Liver (tissue), 9 donors: Measurements from ENCODE around the gene RAI14. TPM values are rescaled to one million over a fixed set of nuclear protein-coding genes. Genes with fewer than 3 reads are reported as not detected.

Experiments
- DNase-seq: peaks from one replicate; pipeline ENCODE4 v3.0.0-alpha.2; 2017; ENCODE audit warnings: low spot score
- H3K27ac ChIP-seq, 2 donors: one replicate each; pipeline ENCODE4 v1.7.0; 2013; ENCODE audit warnings: inconsistent platforms in 2 of 2, low read length in 2 of 2, control low read depth in 1 of 2, low read depth in 1 of 2, mild to moderate bottlenecking in 1 of 2
- H3K27me3 ChIP-seq, 4 donors: one replicate each; pipeline versions ENCODE4 v1.6.1 to v1.7.0; 2013; ENCODE audit warnings: low read length in 3 of 4, inconsistent platforms in 1 of 4, mild to moderate bottlenecking in 1 of 4, moderate library complexity in 1 of 4; ENCODE audit not compliant: control insufficient read depth in 4 of 4, insufficient read depth in 4 of 4
- H3K36me3 ChIP-seq, 4 donors: one replicate each; pipeline versions ENCODE4 v1.6.1 to v1.7.0; 2013; ENCODE audit warnings: low read length in 3 of 4, mild to moderate bottlenecking in 3 of 4, low read depth in 1 of 4, moderate library complexity in 1 of 4; ENCODE audit not compliant: control insufficient read depth in 4 of 4, insufficient read depth in 3 of 4
- H3K4me1 ChIP-seq, 4 donors: one replicate each; pipeline versions ENCODE4 v1.6.1 to v1.7.0; 2013; ENCODE audit warnings: low read length in 3 of 4, mild to moderate bottlenecking in 3 of 4, moderate library complexity in 1 of 4; ENCODE audit not compliant: control insufficient read depth in 4 of 4, insufficient read depth in 4 of 4
- H3K4me3 ChIP-seq, 3 donors: one replicate each; pipeline versions ENCODE4 v1.6.1 to v1.7.0; 2013; ENCODE audit warnings: low read length in 3 of 3, control low read depth in 1 of 3, low read depth in 1 of 3, mild to moderate bottlenecking in 1 of 3
- H3K9ac ChIP-seq, 2 donors: one replicate each; pipeline ENCODE4 v1.7.0; 2013; ENCODE audit warnings: low read length in 2 of 2, mild to moderate bottlenecking in 2 of 2, moderate library complexity in 2 of 2, control low read depth in 1 of 2, low read depth in 1 of 2
- H3K9me3 ChIP-seq, 4 donors: one replicate each; pipeline versions ENCODE4 v1.6.1 to v1.7.0; 2013; ENCODE audit warnings: low read length in 3 of 4; ENCODE audit not compliant: control insufficient read depth in 4 of 4
- ATF3 ChIP-seq: IDR thresholded peaks from 2 replicates; pipeline ENCODE4 v1.6.1; 2016; ENCODE audit warnings: antibody characterized with exemption
- CTCF ChIP-seq: fragments of 150-350 bp; IDR thresholded peaks from 2 replicates; pipeline ENCODE4 v1.5.1; 2017; ENCODE audit warnings: improper control_type of control experiment, low read depth, low read length; ENCODE audit not compliant: missing input control
- EGR1 ChIP-seq, 2 donors: IDR thresholded peaks; 2 replicates each; pipeline ENCODE4 v1.6.1; 2016 to 2018; ENCODE audit warnings: antibody characterized with exemption in 2 of 2, low read depth in 2 of 2
- FOXA1 ChIP-seq: IDR thresholded peaks from 2 replicates; pipeline ENCODE4 v1.6.1; 2016; ENCODE audit warnings: antibody characterized with exemption
- FOXA2 ChIP-seq: IDR thresholded peaks from 2 replicates; pipeline ENCODE4 v1.6.1; 2016; ENCODE audit warnings: antibody characterized with exemption
- GABPA ChIP-seq, 2 donors: IDR thresholded peaks in 1 of 2; conservative IDR thresholded peaks in 1 of 2; 2 replicates each; pipeline ENCODE4 v1.6.1; 2016; ENCODE audit warnings: antibody characterized with exemption in 2 of 2, mild to moderate bottlenecking in 1 of 2, moderate library complexity in 1 of 2
- HNF4A ChIP-seq, 2 donors: conservative IDR thresholded peaks; 2 replicates each; pipeline ENCODE4 v1.6.1; 2016; ENCODE audit warnings: antibody characterized with exemption in 2 of 2, mild to moderate bottlenecking in 2 of 2
- HNF4G ChIP-seq: IDR thresholded peaks from 2 replicates; pipeline ENCODE4 v1.6.1; 2016; ENCODE audit warnings: antibody characterized with exemption
- JUND ChIP-seq, 2 donors: IDR thresholded peaks; 2 replicates each; pipeline ENCODE4 v1.6.1; 2016; ENCODE audit warnings: antibody characterized with exemption in 2 of 2
- MAX ChIP-seq: IDR thresholded peaks from 2 replicates; pipeline ENCODE4 v1.6.1; 2016; ENCODE audit warnings: antibody characterized with exemption
- NR2F2 ChIP-seq: IDR thresholded peaks from 2 replicates; pipeline ENCODE4 v1.6.1; 2016; ENCODE audit warnings: antibody characterized with exemption
- RAD21 ChIP-seq, 2 donors: IDR thresholded peaks; 2 replicates each; pipeline ENCODE4 v1.6.1; 2016; ENCODE audit warnings: antibody characterized with exemption in 2 of 2, mild to moderate bottlenecking in 2 of 2
- RXRA ChIP-seq, 2 donors: IDR thresholded peaks; 2 replicates each; pipeline ENCODE4 v1.6.1; 2017 to 2018; ENCODE audit warnings: antibody characterized with exemption in 2 of 2, mild to moderate bottlenecking in 1 of 2
- SP1 ChIP-seq: IDR thresholded peaks from 2 replicates; pipeline ENCODE4 v1.6.1; 2018; ENCODE audit warnings: antibody characterized with exemption, mild to moderate bottlenecking
- TAF1 ChIP-seq: conservative IDR thresholded peaks from 2 replicates; pipeline ENCODE4 v1.6.1; 2016; ENCODE audit warnings: antibody characterized with exemption, mild to moderate bottlenecking
- YY1 ChIP-seq: IDR thresholded peaks from 2 replicates; pipeline ENCODE4 v1.6.1; 2016; ENCODE audit warnings: antibody characterized with exemption, mild to moderate bottlenecking
- ZBTB33 ChIP-seq: IDR thresholded peaks from 2 replicates; pipeline ENCODE4 v1.6.1; 2016; ENCODE audit warnings: antibody characterized with exemption
- WGBS: extraction: QIAGEN DNeasy Blood & Tissue Kit; methylation state at CpG from one replicate; pipeline ENCODE4 v1.1.7; 2013; 5-methylcytosine and 5-hydroxymethylcytosine counted together
- polyA plus RNA-seq, 2 donors: library from polyadenylated mRNA; stranded (reverse) in 1 of 2; unstranded in 1 of 2; fragments of 200-250 nt in 1 of 2; fragments of >200 nt in 1 of 2; fragmentation: Nextera tagmentation in 1 of 2; extraction: Ambion mirVana in 1 of 2; gene quantifications; one replicate each; pipeline versions ENCODE4 v1.2.1 to v1.2.3, GENCODE V29; 2013 to 2015
- total RNA-seq, 2 donors: library from RNA; depleted of rRNA; stranded (reverse); fragments of >200 nt; gene quantifications; one replicate each; pipeline ENCODE4 v1.2.3, GENCODE V29; 2014
- donor health status: healthy.
- donor health status: healthy.
- donor health status: healthy.
- donor health status: healthy.
- donor health status: healthy.

The RAI14 gene
- total and polyA plus RNA-seq, 4 donors = 7.8 to 21.4 (median 11.4) TPM

- DNase-seq = no peak
- Histone ChIP-seq H3K27ac (no peak overlapping the region), H3K27me3 (no peaks in the 10 kb centered on the region), H3K9ac (no peak overlapping the region), H3K4me1 (no peaks in the 10 kb centered on the region), H3K36me3 (no peaks in the 10 kb centered on the region), H3K4me3 (no peak overlapping the region), H3K9me3 (no peaks in the 10 kb centered on the region)
- WGBS = 87% methylated on average over 4 of the region's 4 CpGs
- TF ChIP-seq GABPA (IDR thresholded peaks at IDR 0.05 in 1 of 2, conservative IDR thresholded peaks at IDR 0.05 in 1 of 2) (no peak), ATF3 (no peak), ZBTB33 (no peak), RAD21 (IDR thresholded peaks at IDR 0.05) (no peak), FOXA2 (no peak), JUND (IDR thresholded peaks at IDR 0.05) (no peak)
Observed at GRCh38 chr5:34854459-34855174, 198.5 kb downstream of the RAI14 start.

GRCh38 chr5:34857161-34857560 is 201.0 kb downstream of the RAI14 start:
- Histone ChIP-seq H3K36me3 (no peaks in the 10 kb centered on the region), H3K9ac (no peak overlapping the region), H3K27me3 (no peaks in the 10 kb centered on the region), H3K9me3 (no peaks in the 10 kb centered on the region), H3K4me3 (no peak overlapping the region), H3K27ac (no peak overlapping the region), H3K4me1 (no peaks in the 10 kb centered on the region)
- no peak for TF ChIP-seq SP1
- no peak for TF ChIP-seq MAX
- no peak for TF ChIP-seq EGR1 (IDR thresholded peaks at IDR 0.05; ENCODE audit: low read depth in 2 of 2)
- TF ChIP-seq JUND (IDR thresholded peaks at IDR 0.05) = no peak
- TF ChIP-seq HNF4G = no peak
- no peak for TF ChIP-seq TAF1
- no peak for TF ChIP-seq YY1
- no peak for TF ChIP-seq NR2F2
- no peak for TF ChIP-seq RXRA (IDR thresholded peaks at IDR 0.05)
- TF ChIP-seq RAD21 (IDR thresholded peaks at IDR 0.05) = no peak
- DNase-seq = no peak
- WGBS = 88% methylated on average over 3 of the region's 3 CpGs

- no peaks in the 10 kb centered on the region for H3K27me3 ChIP-seq
- H3K9ac ChIP-seq = no peak overlapping the region
- no peaks in the 10 kb centered on the region for H3K36me3 ChIP-seq
- no peaks in the 10 kb centered on the region for H3K4me1 ChIP-seq
- no peak for DNase-seq
- no peak for TF ChIP-seq GABPA (IDR thresholded peaks at IDR 0.05 in 1 of 2, conservative IDR thresholded peaks at IDR 0.05 in 1 of 2)
- TF ChIP-seq FOXA1 = no peak
- TF ChIP-seq NR2F2 = no peak
- TF ChIP-seq SP1 = no peak
- TF ChIP-seq HNF4A (conservative IDR thresholded peaks at IDR 0.05) = no peak
- no peak for TF ChIP-seq JUND (IDR thresholded peaks at IDR 0.05)
- TF ChIP-seq ATF3 = no peak
- no peak for TF ChIP-seq YY1
- TF ChIP-seq CTCF = no peak
- no peak for TF ChIP-seq TAF1
- no peak for TF ChIP-seq HNF4G
- H3K4me3 ChIP-seq = no peak overlapping the region
- H3K9me3 ChIP-seq = no peaks in the 10 kb centered on the region
- WGBS = 100% methylated on average over 1 of the region's 1 CpG
- no peak overlapping the region for H3K27ac ChIP-seq
Observed at GRCh38 chr5:34857894-34858293, 201.8 kb downstream of the RAI14 start.
